CD4-positive, alpha-beta memory T cell (primary cell): ENCODE measurements around the gene CYP2J2. TPM values are rescaled to one million over a fixed set of nuclear protein-coding genes. Genes with fewer than 3 reads are reported as not detected.

Experiments used
- CTCF ChIA-PET: fragments of 350-600 bp; sonication (Branson Sonifier 250); formaldehyde crosslinking; loops from one replicate; lab custom pipeline; 2021; ENCODE audit warnings: inconsistent platforms; ENCODE audit not compliant: partially characterized antibody; lab: Charles Lee
- POLR2A ChIA-PET: fragments of 350-600 bp; sonication (Branson Sonifier 250); formaldehyde crosslinking; loops from one replicate; lab custom pipeline; 2021; ENCODE audit not compliant: partially characterized antibody; lab: Charles Lee
- DNase-seq, 5 donors: peaks; one replicate each; pipeline versions ENCODE4 v3.0.0 to v3.0.0-alpha.2; 2020 to 2022; ENCODE audit warnings: mixed read lengths in 1 of 5
- H3K27ac ChIP-seq: one replicate; pipeline ENCODE4 v1.7.0; 2013; ENCODE audit warnings: low read depth, low read length
- H3K27me3 ChIP-seq: 2 replicates; pipeline ENCODE4 v1.7.0; 2013; ENCODE audit warnings: mild to moderate bottlenecking, low read length, moderate library complexity; ENCODE audit not compliant: insufficient read depth
- H3K36me3 ChIP-seq: 2 replicates; pipeline ENCODE4 v1.7.0; 2013; ENCODE audit warnings: mild to moderate bottlenecking, low read length, moderate library complexity; ENCODE audit not compliant: insufficient read depth
- H3K4me1 ChIP-seq: 2 replicates; pipeline ENCODE4 v1.7.0; 2013; ENCODE audit warnings: mild to moderate bottlenecking, low read length, moderate library complexity; ENCODE audit not compliant: insufficient read depth
- H3K4me3 ChIP-seq, 2 donors: one replicate each; pipeline ENCODE4 v1.7.0; 2013; ENCODE audit warnings: low read length in 2 of 2, mild to moderate bottlenecking in 1 of 2
- H3K9me3 ChIP-seq, 2 donors: one replicate each; pipeline ENCODE4 v1.7.0; 2013; ENCODE audit warnings: low read length in 2 of 2, control low read depth in 1 of 2; ENCODE audit not compliant: control insufficient read depth in 1 of 2
- H3K27ac Mint-ChIP-seq, 7 donors: one replicate each; pipeline ENCODE4 v1.8.0; 2020 to 2021; ENCODE audit warnings: mixed read lengths in 7 of 7, mild to moderate bottlenecking in 6 of 7, inconsistent platforms in 3 of 7, moderate library complexity in 3 of 7
- H3K27me3 Mint-ChIP-seq, 2 donors: one replicate each; pipeline ENCODE4 v1.8.0; 2020 to 2021; ENCODE audit warnings: mixed read lengths in 2 of 2
- H3K36me3 Mint-ChIP-seq, 2 donors: one replicate each; pipeline ENCODE4 v1.8.0; 2020 to 2021; ENCODE audit warnings: mixed read lengths in 2 of 2, inconsistent platforms in 1 of 2, mild to moderate bottlenecking in 1 of 2
- H3K4me1 Mint-ChIP-seq, 4 donors: one replicate each; pipeline ENCODE4 v1.8.0; 2020 to 2021; ENCODE audit warnings: mixed read lengths in 4 of 4, mild to moderate bottlenecking in 1 of 4
- H3K4me3 Mint-ChIP-seq, 8 donors: one replicate each; pipeline ENCODE4 v1.8.0; 2020 to 2021; ENCODE audit warnings: mixed read lengths in 8 of 8, mild to moderate bottlenecking in 7 of 8, moderate library complexity in 6 of 8, inconsistent platforms in 3 of 8
- H3K9me3 Mint-ChIP-seq, 8 donors: one replicate each; pipeline ENCODE4 v1.8.0; 2020 to 2021; ENCODE audit warnings: mixed read lengths in 8 of 8, mild to moderate bottlenecking in 5 of 8, inconsistent platforms in 3 of 8, moderate library complexity in 1 of 8
- intact Hi-C: fragments of 100-400 bp; cut with micrococcal nuclease; formaldehyde crosslinking; loops from one replicate; pipeline ENCODE4 v1.15.1; 2023
- polyA plus RNA-seq, 2 donors: library from polyadenylated mRNA; unstranded; fragments of 300-500 nt; fragmentation: Illumina TruSeq; gene quantifications; one replicate each; pipeline ENCODE4 v1.2.3, GENCODE V29; 2021
- total RNA-seq, 2 experiments: library from RNA; stranded (reverse); gene quantifications; one replicate each; pipeline ENCODE4 v1.2.3, GENCODE V29; 2021

Gene CYP2J2
- total and polyA plus RNA-seq, 4 experiments from 2014 or later, result 0.20 to 0.59 (median 0.28) TPM; not detected in 1

DNA sequence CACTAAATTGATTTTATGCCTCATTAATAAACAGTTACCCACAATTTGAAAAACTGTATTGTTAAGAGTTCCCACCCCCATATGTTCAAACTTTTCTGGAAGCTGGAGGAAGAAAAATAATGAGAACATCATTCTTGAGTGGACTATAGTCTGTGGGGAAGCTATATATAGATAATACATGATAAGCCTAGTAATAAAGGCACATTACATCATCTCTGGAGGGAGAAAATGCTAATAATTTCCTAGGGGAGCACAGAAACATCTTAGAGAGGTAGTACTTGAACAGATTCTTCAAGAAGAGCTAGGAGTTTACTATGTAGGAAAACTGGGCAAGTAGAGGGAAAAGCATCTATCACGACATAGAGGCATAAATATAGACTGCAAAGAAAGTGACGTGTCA is 19.6 kb downstream of the CYP2J2 start:
- H3K9me3 Mint-ChIP-seq, result no peaks in the 10 kb centered on the region
- intact Hi-C loops, result no loop called here
- CTCF ChIA-PET, result no interaction called here
- H3K27me3 Mint-ChIP-seq, result peaks cover 4 to 5% of the 10 kb centered on the region in 2 donors
- Histone ChIP-seq H3K27me3 (no peaks in the 10 kb centered on the region), H3K9me3 (no peaks in the 10 kb centered on the region), H3K36me3 (no peaks in the 10 kb centered on the region), H3K4me3 (no peak overlapping the region), H3K4me1 (no peaks in the 10 kb centered on the region), H3K27ac (no peak overlapping the region)
- no peaks in the 10 kb centered on the region for H3K36me3 Mint-ChIP-seq
- no peak for DNase-seq
- no peak overlapping the region for H3K4me3 Mint-ChIP-seq
- peaks cover 0 to 3% (median 1%) of the 10 kb centered on the region in 4 donors for H3K4me1 Mint-ChIP-seq
- no peak overlapping the region for H3K27ac Mint-ChIP-seq
- POLR2A ChIA-PET, result no interaction called here

DNA sequence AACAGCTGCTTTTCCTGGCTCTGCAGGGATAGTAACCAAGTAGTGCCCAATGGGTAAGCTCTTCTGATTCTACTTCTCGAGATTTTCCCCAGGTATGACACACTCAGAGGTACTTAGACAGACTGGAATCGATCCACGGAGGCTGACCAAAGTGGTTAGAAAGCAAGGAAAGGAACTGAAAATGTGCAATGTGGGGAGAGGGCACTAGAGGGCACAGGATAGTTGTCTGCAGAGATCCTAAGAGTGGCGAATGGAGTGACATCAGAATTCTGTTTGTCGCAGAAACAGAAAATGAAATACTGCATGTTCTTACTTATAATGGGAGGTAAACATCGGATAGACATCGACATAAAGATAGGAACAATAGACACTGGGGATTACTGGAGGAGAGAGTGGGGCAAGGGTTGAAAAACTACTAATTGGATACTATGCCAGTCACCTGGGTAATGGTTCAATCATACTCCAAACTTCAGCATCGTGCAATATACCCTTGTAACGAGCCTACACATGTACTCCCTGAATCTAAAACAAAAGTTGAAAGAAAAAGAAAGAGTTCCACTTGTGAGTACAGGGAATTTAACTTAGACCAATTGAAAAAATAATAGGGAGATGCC is 23.3 kb downstream of the CYP2J2 start:
- no peak overlapping the region for H3K27ac ChIP-seq
- no peak overlapping the region for H3K27ac Mint-ChIP-seq
- no peak overlapping the region for H3K4me3 Mint-ChIP-seq
- no peaks in the 10 kb centered on the region for H3K9me3 Mint-ChIP-seq
- H3K4me1 Mint-ChIP-seq, result peaks cover 0 to 3% (median 1%) of the 10 kb centered on the region in 4 donors
- ChIA-PET POLR2A (no interaction called here), CTCF (interaction anchor here (0.9 to 1.6 kb wide), 3 partner anchors 10 to 44 kb away, joined by 3 to 10 read pairs (median 8); no protein-coding TSS in a partner anchor)
- no peaks in the 10 kb centered on the region for H3K9me3 ChIP-seq
- peaks cover 6% of the 10 kb centered on the region in 2 donors for H3K27me3 Mint-ChIP-seq
- no peaks in the 10 kb centered on the region for H3K4me1 ChIP-seq
- no peak overlapping the region for H3K4me3 ChIP-seq
- H3K27me3 ChIP-seq, result no peaks in the 10 kb centered on the region
- H3K36me3 ChIP-seq, result no peaks in the 10 kb centered on the region
- no peak for DNase-seq
- no peaks in the 10 kb centered on the region for H3K36me3 Mint-ChIP-seq
- intact Hi-C loops, result loop anchor here (1.0 kb wide), 1 partner anchor 44 kb away; no protein-coding TSS in a partner anchor

DNA sequence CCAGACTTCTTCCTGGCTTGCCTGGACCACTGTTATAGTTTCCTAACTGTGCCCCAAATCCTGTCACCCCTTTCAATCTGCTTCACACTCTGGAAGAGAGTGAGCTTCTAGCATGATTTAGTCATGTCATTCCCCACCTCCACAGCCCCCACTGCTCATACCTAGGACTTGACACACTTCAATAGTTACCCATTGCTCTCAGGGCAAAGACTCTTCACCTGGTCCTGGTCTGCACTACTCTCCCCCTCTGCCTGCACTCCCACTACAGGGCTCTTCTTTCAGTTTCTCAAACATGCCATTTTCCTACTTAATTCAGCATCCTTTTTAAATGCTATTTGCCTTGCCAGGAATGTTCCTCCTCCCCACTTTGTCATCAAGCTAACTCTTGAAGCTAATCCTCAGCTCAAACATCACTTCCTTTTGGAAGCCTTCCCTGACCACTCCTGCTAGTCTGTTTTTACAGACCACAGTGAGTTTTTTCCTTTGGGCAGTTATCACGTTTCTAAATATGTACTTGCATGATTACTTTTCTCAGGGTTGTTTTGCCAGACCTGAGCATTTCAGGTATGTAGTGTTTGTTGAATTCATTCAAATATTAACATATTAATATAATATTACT is 24.7 kb downstream of the CYP2J2 start:
- Histone ChIP-seq H3K4me1 (no peaks in the 10 kb centered on the region), H3K27ac (no peak overlapping the region), H3K9me3 (no peaks in the 10 kb centered on the region), H3K27me3 (no peaks in the 10 kb centered on the region), H3K4me3 (no peak overlapping the region), H3K36me3 (no peaks in the 10 kb centered on the region)
- POLR2A ChIA-PET, result no interaction called here
- Mint-ChIP-seq H3K36me3 (no peaks in the 10 kb centered on the region), H3K4me1 (peaks cover 0 to 3% (median 1%) of the 10 kb centered on the region in 4 donors), H3K9me3 (no peaks in the 10 kb centered on the region), H3K4me3 (no peak overlapping the region), H3K27me3 (peaks cover 8 to 10% of the 10 kb centered on the region in 2 donors), H3K27ac (no peak overlapping the region)
- no peak for DNase-seq
- CTCF ChIA-PET, result interaction anchor here (1.0 kb wide), 1 partner anchor 45 kb away, joined by 3 read pairs; no protein-coding TSS in a partner anchor
- intact Hi-C loops, result no loop called here

DNA sequence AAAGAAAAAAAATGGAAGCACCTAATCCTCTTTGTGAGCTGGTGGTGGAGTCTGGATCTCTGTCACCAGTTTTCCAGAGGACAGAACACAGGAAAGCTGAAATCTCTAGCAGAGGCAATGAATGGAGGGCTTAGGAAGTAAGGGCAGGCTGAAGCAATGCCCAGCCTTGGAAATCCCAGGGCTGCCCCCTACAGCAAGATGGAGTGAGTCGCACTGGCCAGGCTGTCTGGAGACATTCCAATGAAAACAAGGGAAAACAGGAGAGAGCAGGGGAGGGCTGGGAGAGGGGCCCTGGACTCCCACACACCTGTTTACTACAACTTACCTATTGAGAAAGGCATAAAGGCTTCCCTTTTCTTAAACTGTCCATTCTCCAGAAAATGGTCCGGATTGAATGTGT is 25.9 kb downstream of the CYP2J2 start:
- Histone ChIP-seq H3K4me1 (no peaks in the 10 kb centered on the region), H3K36me3 (no peaks in the 10 kb centered on the region), H3K4me3 (no peak overlapping the region), H3K9me3 (no peaks in the 10 kb centered on the region), H3K27me3 (no peaks in the 10 kb centered on the region), H3K27ac (no peak overlapping the region)
- Mint-ChIP-seq H3K36me3 (no peaks in the 10 kb centered on the region), H3K4me3 (no peak overlapping the region), H3K27ac (no peak overlapping the region), H3K4me1 (peaks cover 0 to 3% (median 1%) of the 10 kb centered on the region in 4 donors), H3K27me3 (peaks cover 8 to 12% of the 10 kb centered on the region in 2 donors), H3K9me3 (no peaks in the 10 kb centered on the region)
- intact Hi-C loops, result no loop called here
- no peak for DNase-seq
- ChIA-PET POLR2A (no interaction called here), CTCF (interaction anchor here (1.0 kb wide), 1 partner anchor 43 kb away, joined by 3 read pairs; no protein-coding TSS in a partner anchor)

DNA sequence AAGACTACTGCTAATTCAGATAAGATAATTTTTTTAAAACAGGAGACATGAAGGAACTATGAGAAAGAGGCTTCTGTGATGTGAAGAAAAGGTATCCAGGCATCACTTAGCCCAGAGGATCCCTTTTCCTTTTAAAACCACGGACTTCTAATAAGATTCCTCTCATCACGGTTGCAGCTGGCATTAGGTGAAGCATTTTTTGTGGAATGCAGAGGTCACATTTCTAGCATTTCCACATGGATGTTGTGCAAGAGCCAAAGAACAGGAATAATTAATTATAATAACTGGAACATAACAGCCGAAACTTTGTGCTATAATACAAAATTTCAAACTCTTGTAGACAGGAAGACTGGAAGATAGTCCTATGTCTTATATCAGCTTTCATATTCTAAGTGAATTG is 27.6 kb downstream of the CYP2J2 start:
- no peaks in the 10 kb centered on the region for H3K27me3 ChIP-seq
- no peaks in the 10 kb centered on the region for H3K9me3 ChIP-seq
- CTCF ChIA-PET, result no interaction called here
- POLR2A ChIA-PET, result no interaction called here
- peaks cover 8 to 12% of the 10 kb centered on the region in 2 donors for H3K27me3 Mint-ChIP-seq
- intact Hi-C loops, result no loop called here
- H3K4me3 ChIP-seq, result no peak overlapping the region
- H3K36me3 ChIP-seq, result no peaks in the 10 kb centered on the region
- H3K36me3 Mint-ChIP-seq, result no peaks in the 10 kb centered on the region
- H3K4me3 Mint-ChIP-seq, result no peak overlapping the region
- no peaks in the 10 kb centered on the region for H3K4me1 ChIP-seq
- DNase-seq, result no peak
- H3K27ac Mint-ChIP-seq, result no peak overlapping the region
- H3K9me3 Mint-ChIP-seq, result no peaks in the 10 kb centered on the region
- H3K27ac ChIP-seq, result no peak overlapping the region
- H3K4me1 Mint-ChIP-seq, result peaks cover 0 to 3% (median 1%) of the 10 kb centered on the region in 4 donors

DNA sequence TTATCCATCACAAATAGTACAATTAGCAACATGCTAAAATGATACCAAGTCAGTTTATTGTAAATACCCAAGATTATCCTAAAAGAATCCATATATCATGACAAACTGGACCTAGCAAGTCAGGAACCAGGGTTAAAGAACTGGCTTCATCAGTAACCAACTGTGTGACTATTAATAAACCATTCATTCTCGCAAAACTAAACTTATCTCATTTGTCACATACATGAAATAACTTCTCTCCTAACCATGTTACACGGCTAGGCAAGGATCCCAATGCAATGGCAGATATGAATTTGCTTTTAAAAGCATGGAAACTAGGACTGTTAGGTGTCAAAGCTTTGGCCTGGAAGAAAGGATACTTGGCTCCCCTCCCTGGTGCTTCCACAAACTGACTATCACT is 29.4 kb downstream of the CYP2J2 start:
- Histone ChIP-seq H3K4me3 (no peak overlapping the region), H3K27ac (no peak overlapping the region), H3K36me3 (no peaks in the 10 kb centered on the region), H3K9me3 (no peaks in the 10 kb centered on the region), H3K4me1 (no peaks in the 10 kb centered on the region), H3K27me3 (no peaks in the 10 kb centered on the region)
- Mint-ChIP-seq H3K27me3 (peaks cover 7 to 8% of the 10 kb centered on the region in 2 donors), H3K27ac (no peak overlapping the region), H3K36me3 (no peaks in the 10 kb centered on the region), H3K4me1 (peaks cover 7 to 12% (median 10%) of the 10 kb centered on the region in 4 donors), H3K9me3 (no peaks in the 10 kb centered on the region), H3K4me3 (no peak overlapping the region)
- DNase-seq, result no peak
- ChIA-PET POLR2A (no interaction called here), CTCF (no interaction called here)
- intact Hi-C loops, result no loop called here
